IPS-18c (cell line): ENCODE results near the gene CFC1B.
"Not testable (repeated sequence)": the region's sequence is repeated elsewhere in the genome, so short reads cannot be mapped to it uniquely, and the experiment has no call there.

Source experiments
- H3K4me3 ChIP-seq: 2 replicates; pipeline ENCODE4 v1.7.0; 2013; ENCODE audit warnings: low read depth, mild to moderate bottlenecking, low read length, moderate library complexity; ENCODE audit not compliant: insufficient read depth
- H3K9me3 ChIP-seq: one replicate; pipeline ENCODE4 v1.6.1; 2013; ENCODE audit warnings: mild to moderate bottlenecking, low read length, moderate library complexity; ENCODE audit not compliant: control insufficient read depth, insufficient read depth

Gene CFC1B

DNA sequence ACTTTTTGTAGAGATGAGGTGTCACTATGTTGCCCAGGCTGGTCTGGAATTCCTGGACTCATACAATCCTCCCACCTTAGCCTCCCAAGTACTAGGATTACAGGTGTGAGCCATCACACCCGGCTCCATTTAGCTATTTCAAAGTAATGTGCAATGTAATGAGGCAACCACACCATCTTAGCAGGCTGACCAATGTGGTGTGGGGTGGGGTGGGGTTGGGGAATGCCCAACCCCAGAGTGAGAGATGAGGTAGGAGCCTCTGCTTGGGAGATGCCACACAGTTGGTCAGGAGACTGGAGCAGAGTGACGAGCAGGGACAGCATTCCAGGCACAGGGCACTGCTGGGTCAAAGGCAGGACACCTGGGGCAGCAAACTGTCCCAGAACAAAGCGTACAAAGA is 27.4 kb downstream of the CFC1B start:
- H3K9me3 ChIP-seq, H3K4me3 ChIP-seq: not testable (repeated sequence)

DNA sequence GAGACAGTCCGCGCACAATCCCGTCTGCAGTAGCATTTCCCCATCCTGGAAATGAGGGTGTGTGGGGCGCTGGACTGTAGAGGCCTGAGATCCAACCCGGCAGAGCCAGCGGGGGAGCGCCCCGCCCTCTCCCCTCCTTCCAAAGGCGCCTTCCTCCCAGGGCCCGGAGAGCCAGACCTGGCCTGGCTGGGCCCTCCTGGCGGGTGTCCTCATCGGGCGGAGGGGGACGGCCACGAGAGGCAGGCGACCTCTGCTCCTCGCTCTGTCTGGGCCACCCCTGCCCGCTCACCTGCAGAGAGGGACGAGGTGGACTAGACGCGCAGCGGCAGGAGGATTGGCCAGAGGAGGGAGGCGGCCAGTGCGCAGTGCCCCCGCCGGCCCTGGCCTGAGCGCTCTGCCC is 28.5 kb downstream of the CFC1B start:
- not testable (repeated sequence) for H3K4me3 ChIP-seq, H3K9me3 ChIP-seq

DNA sequence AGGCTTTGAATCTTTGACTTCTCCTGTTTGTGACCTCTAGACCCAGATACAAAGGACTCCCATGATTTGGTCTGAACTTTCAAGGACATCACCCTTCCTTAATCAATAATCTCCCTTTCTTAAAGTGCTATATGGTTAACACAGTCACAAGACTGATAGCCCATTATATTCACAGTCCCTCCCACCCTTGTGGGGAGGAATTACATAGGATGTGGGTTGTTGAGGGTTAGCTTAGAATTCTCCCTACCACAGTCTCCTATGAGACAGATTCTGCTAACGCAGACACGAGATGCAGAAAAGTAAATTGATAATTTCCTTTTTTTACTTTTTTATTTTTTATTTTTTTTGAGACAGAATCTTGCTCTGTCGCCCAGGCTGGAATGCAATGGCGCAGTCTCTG is 33.2 kb downstream of the CFC1B start:
- not testable (repeated sequence) for H3K9me3 ChIP-seq

DNA sequence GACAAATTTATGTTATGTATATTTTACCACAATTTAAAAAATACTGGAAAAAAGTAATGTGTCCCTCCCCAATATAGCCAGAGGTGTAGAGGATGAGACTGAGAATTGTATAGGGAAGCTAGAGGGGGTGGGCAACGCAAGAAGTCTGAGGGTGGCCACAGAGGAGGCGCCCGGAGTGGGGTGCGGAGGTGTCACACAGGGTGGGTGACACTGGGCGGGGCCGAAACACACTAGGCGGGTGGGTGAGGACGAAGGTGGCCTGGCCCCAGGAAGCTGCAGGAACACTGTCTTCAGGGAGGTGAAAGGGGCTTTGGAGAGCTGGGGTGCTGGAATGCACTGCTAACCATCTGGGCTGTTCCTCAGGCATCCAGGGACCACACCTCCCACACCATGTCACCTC is 35.4 kb downstream of the CFC1B start:
- H3K9me3 ChIP-seq, H3K4me3 ChIP-seq: not testable (repeated sequence)

More for the DNA sequence above, 33.2 kb downstream of the CFC1B start:
- H3K4me3 ChIP-seq, result not testable (repeated sequence)

DNA sequence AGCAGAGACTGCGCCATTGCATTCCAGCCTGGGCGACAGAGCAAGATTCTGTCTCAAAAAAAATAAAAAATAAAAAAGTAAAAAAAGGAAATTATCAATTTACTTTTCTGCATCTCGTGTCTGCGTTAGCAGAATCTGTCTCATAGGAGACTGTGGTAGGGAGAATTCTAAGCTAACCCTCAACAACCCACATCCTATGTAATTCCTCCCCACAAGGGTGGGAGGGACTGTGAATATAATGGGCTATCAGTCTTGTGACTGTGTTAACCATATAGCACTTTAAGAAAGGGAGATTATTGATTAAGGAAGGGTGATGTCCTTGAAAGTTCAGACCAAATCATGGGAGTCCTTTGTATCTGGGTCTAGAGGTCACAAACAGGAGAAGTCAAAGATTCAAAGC is 45.1 kb downstream of the CFC1B start:
- not testable (repeated sequence) for H3K4me3 ChIP-seq, H3K9me3 ChIP-seq

DNA sequence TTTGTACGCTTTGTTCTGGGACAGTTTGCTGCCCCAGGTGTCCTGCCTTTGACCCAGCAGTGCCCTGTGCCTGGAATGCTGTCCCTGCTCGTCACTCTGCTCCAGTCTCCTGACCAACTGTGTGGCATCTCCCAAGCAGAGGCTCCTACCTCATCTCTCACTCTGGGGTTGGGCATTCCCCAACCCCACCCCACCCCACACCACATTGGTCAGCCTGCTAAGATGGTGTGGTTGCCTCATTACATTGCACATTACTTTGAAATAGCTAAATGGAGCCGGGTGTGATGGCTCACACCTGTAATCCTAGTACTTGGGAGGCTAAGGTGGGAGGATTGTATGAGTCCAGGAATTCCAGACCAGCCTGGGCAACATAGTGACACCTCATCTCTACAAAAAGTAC is 50.9 kb downstream of the CFC1B start:
- H3K9me3 ChIP-seq, H3K4me3 ChIP-seq: not testable (repeated sequence)

DNA sequence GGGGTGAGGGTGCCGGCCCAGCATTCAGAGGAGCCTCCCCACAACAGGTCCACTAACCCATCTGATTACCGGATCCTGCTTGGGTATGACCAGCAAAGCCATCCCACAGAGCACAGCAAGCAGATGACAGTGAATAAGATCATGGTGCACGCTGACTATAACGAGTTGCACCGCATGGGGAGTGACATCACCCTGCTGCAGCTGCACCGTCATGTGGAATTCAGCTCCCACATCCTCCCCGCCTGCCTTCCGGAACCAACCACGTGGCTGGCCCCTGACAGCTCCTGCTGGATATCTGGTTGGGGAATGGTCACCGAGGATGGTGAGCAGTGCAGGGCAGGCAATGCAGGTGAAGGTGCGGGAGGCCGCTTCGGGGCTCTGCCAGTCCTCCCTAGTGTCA is 53.2 kb downstream of the CFC1B start:
- H3K4me3 ChIP-seq, H3K9me3 ChIP-seq: not testable (repeated sequence)

DNA sequence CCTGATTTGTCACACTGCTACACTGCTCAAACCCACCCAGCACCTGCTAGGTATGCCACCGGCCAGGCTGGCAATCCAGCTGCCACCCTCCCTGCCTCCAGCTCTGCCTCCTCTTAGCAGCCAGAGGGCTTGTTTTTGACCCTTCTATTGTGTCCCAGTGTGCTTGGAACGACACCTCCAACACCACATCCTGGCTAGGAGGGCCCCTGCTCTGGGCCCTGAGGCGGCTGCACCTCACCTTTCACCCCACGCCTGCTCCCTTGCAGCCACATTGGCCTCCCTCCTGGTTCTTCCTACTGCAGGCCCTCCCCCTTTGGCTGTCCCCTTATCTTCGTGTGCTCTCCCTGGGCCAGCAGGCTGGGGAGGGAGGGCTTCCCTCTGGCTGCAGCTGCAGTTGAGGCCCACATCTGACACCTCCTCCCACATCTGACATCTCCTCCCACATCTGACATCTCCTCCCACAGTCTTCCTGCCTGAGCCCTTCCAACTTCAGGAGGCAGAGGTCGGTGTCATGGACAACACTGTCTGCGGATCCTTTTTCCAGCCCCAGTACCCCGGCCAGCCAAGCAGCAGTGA is 55.3 kb downstream of the CFC1B start:
- H3K9me3 ChIP-seq, H3K4me3 ChIP-seq: not testable (repeated sequence)

DNA sequence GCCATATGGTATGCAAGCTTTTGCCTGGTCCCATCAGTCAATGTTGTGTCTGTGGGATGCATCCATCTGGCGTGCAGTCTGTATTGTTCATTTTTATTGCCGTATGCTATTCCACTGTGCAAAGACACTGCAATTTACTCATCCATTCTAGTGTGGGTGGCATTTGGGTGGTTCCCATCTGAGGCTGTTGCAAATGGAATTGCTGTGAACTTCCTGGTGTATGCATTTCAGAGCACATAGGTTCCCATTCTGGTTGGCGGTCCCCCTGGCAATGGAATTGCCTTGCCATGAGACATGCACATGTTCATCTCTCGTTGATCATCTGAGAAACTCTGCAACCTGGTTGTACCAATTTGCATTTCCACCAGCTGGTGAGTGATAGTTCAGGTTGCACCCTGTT is 56.5 kb downstream of the CFC1B start:
- not testable (repeated sequence) for H3K9me3 ChIP-seq, H3K4me3 ChIP-seq
